Activated gamma-delta T cell (primary cell): ENCODE measurements around the gene FNDC3B.
"Not testable (repeated sequence)": the region's sequence is repeated elsewhere in the genome, so short reads cannot be mapped to it uniquely, and the experiment has no call there.

Source experiments
- DNase-seq: peaks from one replicate; lab custom pipeline; 2025; lab: John Stamatoyannopoulos, UW

The FNDC3B gene

GRCh38 chr3:172236771-172237742, 197.7 kb downstream of the FNDC3B start:
- no peak for DNase-seq

GRCh38 chr3:172238188-172238587, 198.8 kb downstream of the FNDC3B start:
- DNase-seq = no peak

DNA sequence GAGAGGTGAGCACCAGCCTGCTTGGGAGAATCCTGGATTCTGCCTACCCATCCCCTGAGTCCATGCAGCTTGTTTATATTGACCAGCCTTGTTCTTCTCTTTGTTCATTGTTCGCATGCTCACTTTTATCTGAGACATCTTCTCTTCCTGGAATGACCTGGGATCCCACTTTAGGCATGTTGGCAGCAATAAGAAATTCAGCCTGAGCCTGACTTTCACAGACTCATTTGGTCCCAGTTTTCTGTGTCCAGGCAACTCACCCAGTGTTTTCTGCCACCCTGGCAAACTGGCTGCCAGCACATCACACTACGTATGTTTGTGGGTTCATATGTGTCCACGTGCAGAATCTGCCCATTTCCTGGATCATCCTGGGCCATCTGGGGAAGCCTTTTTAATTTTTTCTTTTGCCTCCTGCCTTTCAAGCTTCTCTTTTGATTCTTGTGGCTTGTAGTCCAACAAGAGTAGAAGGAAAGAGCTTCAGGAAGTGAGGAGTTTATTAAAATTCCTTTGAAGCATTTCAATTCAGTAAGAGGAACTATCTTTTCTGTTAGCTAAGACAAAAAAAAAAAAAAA, 199.9 kb downstream of the FNDC3B start:
- DNase-seq = no peak

DNA sequence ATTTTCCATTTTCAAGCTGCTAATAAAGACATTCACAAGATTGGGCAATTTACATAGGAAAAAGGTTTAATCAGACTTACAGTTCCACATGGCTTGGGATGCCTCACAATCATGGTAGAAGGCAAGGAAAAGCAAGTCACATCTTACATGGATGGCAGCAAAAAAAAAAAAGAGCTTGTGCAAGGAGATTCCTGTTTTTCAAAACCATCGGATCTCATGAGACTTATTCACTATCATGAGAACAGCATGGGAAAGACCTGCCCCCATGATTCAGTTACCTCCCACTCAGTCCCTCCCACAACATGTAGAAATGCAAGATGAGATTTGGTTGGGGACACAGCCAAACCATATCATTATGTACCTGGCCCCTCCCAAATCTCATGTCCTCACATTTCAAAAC, 202.0 kb downstream of the FNDC3B start:
- DNase-seq = no peak

DNA sequence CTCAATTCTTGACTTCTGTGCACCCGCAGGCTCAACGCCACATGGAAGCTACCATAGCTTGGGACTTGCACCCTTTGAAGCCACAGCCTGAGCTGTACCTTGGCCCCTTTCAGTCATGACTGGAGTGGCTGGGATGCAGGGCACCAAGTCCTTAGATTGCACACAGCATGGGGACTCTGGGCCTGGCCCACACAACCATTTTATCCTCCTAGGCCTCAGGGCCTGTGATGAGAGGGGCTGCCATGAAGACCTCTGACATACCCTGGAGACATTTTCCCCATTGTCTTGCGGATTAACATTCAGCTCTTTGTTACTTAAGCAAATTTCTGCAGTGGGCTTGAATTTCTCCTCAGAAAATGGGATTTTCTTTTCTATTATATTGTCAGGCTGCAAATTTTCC, 203.1 kb downstream of the FNDC3B start:
- DNase-seq = not testable (repeated sequence)

- DNase-seq = not testable (repeated sequence)
These were observed 204.0 kb downstream of the FNDC3B start for GRCh38 chr3:172243376-172243775.

- DNase-seq = no peak
These were observed 204.6 kb downstream of the FNDC3B start for GRCh38 chr3:172244011-172244410.

DNA sequence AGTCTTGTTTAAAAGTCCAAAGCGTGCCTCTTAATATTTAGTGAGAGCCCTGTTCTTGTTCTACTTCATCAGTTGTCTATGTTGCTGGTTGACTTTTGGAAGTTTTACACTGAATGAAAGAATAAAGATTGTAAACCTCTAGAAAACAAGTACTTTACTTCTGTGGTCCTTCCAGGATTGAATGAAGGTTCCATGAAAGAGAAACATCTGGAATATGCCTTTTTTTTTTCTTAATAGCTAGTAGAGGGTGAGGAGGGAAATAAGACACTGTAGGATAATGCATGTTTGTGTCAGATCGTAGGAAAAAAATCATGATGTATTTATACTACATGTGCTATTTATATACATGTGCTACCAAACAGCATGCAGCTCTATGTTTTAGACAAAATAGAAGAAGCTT, 205.9 kb downstream of the FNDC3B start:
- DNase-seq = no peak

DNA sequence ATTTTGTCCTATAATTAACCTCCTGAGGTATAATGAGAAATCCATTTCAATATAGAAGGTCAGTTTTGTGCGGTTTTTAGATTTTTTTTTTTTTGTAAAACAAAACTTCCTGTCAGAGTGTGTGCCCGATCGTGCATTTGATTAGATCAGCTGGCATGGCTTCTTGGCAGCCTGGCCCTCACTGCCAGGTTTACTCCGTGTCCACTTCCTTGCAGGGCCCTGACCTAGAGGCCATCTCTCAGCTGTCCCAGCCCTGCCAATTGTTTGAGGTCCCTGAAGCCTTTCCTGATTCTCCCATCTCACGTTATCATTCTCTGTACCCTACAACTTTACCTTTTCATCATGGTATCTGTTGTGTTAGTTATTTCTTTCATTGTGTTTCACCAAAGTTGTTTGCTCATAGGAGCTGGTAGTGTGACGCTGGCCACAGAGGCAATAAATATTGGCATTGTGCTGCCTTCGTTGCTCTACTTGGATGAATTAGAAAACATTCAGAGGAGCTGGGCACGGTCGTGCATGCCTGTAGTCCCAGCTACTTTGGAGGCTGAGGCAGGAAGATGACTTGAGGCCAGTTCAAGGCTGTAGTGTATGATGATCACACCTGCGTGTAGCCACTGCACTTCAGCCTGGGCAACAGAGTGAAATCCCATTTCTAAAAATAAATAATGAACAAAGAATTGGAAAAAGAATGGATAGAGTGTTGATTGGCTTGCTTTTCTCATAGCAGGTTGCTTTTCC, 206.9 kb downstream of the FNDC3B start:
- DNase-seq = no peak

DNA sequence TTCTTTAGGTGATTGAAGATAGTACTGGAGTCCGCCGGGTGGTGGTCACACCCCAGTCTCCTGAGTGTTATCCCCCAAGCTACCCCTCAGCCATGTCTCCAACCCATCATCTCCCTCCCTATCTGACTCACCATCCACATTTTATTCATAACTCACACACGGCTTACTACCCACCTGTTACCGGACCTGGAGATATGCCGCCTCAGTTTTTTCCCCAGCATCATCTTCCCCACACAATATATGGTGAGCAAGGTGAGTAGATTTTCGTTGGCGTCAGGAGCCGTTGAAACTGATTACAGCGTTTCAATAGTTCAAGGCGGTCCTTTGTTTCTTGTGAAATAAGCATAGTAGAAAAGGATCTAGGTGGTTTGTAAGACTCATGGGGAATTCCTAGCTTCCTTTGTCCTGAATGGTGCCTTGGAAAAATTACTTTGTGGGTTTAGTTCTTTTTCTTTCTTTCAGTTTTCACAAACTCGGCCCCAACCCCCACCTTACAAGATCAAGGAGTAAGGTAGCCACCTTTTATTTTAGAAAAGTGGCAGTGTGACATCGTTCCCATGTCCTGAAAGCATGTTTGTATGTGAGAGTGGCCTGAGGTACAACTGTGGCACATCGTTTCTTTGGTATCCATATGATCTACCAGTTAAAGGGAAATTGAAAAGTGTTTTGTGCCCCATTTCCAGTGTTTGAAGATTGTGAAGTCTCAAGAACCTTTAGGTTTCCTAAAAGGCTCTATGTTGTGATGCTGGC, 208.3 kb downstream of the FNDC3B start:
- DNase-seq = no peak

DNA sequence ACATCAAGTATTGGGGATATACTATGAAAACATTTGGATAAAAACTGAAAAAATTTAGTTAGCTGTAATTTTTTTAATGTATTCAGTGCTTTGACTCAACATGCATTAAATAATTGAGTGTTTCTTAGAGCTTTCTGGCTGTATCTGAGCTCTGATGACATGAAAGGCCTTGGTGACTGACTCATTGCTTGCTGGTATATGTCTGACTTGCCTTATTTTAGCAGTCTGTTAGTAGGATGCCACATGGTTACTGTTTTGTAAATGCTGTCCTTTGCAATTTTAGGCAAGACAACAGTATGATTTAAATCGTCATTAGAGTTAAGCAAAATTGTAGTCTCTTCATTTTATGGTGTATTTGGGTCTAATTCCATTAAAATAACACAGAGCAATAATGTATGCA, 209.7 kb downstream of the FNDC3B start:
- no peak for DNase-seq

DNA sequence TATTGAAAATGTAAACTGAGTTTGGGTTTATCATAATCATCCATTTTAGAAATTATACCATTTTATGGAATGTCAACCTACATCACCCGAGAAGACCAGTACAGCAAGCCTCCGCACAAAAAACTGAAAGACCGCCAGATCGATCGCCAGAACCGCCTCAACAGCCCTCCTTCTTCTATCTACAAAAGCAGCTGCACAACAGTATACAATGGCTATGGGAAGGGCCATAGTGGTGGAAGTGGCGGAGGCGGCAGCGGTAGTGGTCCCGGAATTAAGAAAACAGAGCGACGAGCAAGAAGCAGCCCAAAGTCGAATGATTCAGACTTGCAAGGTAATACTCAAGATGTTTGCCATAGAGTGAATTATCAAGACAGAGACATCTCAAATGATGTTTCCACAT, 211.8 kb downstream of the FNDC3B start:
- no peak for DNase-seq

DNA sequence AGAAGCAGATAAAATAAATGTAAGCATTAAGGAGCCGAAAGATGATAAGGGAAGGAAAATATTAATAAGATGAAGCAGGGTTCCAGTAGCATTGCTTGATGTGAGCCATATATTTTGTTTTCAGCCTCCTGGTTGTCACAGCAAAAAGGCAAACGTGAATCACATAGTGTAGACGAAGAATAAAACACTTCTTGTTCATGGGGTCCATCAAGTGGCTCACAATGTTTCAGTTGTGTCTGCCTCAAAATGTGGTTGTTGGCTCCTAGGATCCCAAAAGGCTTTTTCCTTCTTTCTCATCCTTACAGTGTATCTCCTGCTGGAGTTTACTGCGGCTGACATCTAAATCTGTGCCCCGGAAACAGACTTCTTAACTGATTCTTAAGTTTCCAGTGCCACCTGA, 213.8 kb downstream of the FNDC3B start:
- no peak for DNase-seq

GRCh38 chr3:172254542-172254941, 215.2 kb downstream of the FNDC3B start:
- DNase-seq = no peak

- not testable (repeated sequence) for DNase-seq
These were observed 215.9 kb downstream of the FNDC3B start for GRCh38 chr3:172255321-172255720.

DNA sequence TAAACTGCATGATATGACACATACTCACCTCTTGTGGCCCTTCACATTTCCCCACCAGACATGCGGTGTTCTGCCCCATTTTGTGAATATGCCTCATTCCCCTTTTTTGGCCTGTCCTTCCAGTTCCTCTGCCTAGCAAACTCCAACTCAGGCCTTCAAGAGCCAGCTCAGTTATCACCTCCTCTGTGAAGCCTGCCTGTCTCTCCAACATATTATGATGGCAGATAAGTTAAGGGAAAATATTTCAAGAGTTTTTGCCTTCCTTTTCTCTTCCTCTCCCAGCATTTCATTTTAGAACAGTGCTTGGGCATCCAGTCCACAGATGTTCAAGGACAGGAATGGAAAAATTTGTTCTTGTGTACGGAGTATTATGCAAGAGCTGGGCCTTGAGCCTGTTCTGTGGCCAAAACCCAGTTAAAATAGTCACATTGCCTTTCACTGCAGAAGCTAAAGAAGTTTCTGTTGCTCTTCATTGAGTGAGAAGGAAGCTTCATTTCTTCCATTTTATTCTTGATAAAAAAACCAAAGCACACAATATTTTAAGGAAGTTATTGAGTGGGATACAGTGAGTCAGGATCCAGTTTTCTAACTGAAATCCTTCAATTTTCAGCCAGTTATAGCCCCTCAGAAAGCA, 216.8 kb downstream of the FNDC3B start:
- no peak for DNase-seq

DNA sequence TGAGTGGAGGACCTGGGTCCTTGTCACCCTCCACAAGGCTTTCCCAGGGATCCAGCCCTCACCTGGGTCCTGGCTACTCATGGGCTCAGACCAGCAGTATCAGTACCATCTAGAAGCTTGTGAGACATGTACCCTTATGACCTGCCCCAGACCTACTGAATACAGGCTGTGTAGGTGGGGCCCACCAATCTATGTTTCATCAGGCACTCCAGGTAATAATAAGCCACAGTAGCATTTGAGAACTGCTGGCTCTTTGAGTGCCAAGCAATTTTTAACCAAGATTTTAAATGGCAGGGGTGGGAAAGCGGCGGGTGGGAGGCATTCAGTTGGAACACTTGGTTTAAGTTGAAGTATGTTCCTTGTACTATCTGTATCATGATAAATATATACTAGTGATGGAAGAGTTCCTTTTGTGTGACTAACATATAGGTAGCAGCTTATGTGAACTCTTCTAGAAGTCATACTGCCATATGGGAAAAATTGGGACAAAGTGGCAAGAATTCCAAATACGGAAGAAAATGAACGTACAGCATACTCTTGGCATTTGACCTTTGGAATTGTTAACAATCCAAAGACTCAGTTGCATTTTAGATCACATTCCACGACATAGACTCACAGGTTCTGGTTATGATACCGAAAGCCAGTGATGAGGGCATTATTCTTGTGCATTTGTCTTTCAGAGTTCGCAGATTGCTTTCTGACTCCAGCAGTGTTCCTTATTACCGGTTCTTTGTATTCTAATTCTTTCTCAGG, 218.4 kb downstream of the FNDC3B start:
- DNase-seq = no peak

GRCh38 chr3:172258624-172259023, 219.2 kb downstream of the FNDC3B start:
- DNase-seq = no peak

DNA sequence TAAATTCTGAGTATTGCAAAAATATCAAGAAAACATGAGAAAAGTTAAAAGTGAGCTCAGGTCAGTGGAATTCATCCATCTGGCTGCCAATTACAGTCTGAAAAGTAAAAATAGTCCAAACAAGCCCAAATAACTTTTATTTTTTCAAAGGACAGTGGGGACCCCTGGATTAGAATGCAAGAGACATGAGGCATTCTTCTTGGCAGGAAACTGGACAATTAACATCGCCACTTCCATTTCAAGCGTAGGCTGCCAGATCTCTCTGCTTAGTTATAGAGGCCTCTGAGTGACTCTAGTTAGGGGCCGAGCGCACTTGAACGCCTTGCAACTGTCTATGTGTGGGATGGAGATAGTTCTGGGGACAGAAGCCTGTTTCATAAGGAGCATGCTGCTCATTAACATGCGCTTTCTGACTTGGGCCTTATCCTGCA, 219.7 kb downstream of the FNDC3B start:
- no peak for DNase-seq

DNA sequence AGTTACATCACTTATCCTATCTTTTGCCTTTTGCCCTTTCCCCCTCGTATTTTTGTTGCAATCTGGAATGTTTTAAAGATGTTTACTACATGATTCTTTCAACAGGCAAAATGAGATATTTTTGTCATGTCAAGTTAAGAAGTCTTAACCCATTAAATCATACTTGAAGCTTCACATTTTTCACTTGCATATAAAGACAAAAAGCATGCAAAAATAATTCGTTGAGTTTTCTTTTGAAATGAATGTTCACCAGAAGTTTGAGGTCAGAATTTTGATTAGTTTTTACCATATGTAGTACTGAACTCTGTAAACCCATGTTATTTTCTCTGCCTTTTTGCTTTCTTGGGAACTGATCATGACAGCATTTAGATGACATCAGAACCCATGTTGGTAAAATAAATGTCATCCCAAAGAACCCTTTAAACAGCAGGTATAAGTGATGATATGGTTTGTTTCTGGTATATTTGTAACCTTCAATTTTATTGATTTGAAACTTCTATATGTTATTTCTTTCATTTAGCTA, 220.4 kb downstream of the FNDC3B start:
- no peak for DNase-seq
